ENCODE data around the gene ACADL.
"Not testable (repeated sequence)": the region's sequence is repeated elsewhere in the genome, so short reads cannot be mapped to it uniquely, and the experiment has no call there.

ACADL gene

GRCh38 chr2:210180477-210180876 lies 44.8 kb downstream of the ACADL start:
- no peak for TF ChIP-seq GABPA (IDR thresholded peaks at IDR 0.05; ENCODE audit: low read depth)
- TF ChIP-seq CTCF (IDR thresholded peaks at IDR 0.05; ENCODE audit: insufficient read depth, low read length) = no peak
- TF ChIP-seq SPI1 (IDR thresholded peaks at IDR 0.05; ENCODE audit: borderline replicate concordance, low read depth) = no peak
- TF ChIP-seq POLR2AphosphoS5 (IDR thresholded peaks at IDR 0.05; ENCODE audit: low read depth) = no peak
- TF ChIP-seq REST (IDR thresholded peaks at IDR 0.05; ENCODE audit: insufficient replicate concordance, low read depth) = no peak
- Histone ChIP-seq H3K4me3 (replicated peaks; ENCODE audit: insufficient read depth, low read length) (no peak overlapping the region), H3K27ac (replicated peaks) (no peak overlapping the region), H3K27me3 (ENCODE audit: insufficient read depth, poor library complexity, severe bottlenecking) (no peaks in the 10 kb centered on the region)
- DNase-seq (ENCODE audit: low read depth in 1 of 2, low spot score in 1 of 2) = no peak

- no peak overlapping the region for H3K27ac ChIP-seq (replicated peaks)
- TF ChIP-seq REST (IDR thresholded peaks at IDR 0.05; ENCODE audit: insufficient replicate concordance, low read depth) (no peak), POLR2AphosphoS5 (IDR thresholded peaks at IDR 0.05; ENCODE audit: low read depth) (no peak), CTCF (IDR thresholded peaks at IDR 0.05; ENCODE audit: insufficient read depth, low read length) (no peak), SPI1 (IDR thresholded peaks at IDR 0.05; ENCODE audit: borderline replicate concordance, low read depth) (no peak), GABPA (IDR thresholded peaks at IDR 0.05; ENCODE audit: low read depth) (no peak)
- H3K27me3 ChIP-seq (ENCODE audit: insufficient read depth, poor library complexity, severe bottlenecking) = no peaks in the 10 kb centered on the region
These were observed 45.8 kb downstream of the ACADL start for GRCh38 chr2:210179351-210179990.

GRCh38 chr2:210177769-210178168 lies 47.5 kb downstream of the ACADL start:
- H3K4me3 ChIP-seq (replicated peaks; ENCODE audit: insufficient read depth, low read length) = no peak overlapping the region
- TF ChIP-seq GABPA (IDR thresholded peaks at IDR 0.05; ENCODE audit: low read depth) (no peak), POLR2AphosphoS5 (IDR thresholded peaks at IDR 0.05; ENCODE audit: low read depth) (no peak), CTCF (IDR thresholded peaks at IDR 0.05; ENCODE audit: insufficient read depth, low read length) (no peak), REST (IDR thresholded peaks at IDR 0.05; ENCODE audit: insufficient replicate concordance, low read depth) (no peak), SPI1 (IDR thresholded peaks at IDR 0.05; ENCODE audit: borderline replicate concordance, low read depth) (no peak)
- no peak overlapping the region for H3K27ac ChIP-seq (replicated peaks)
- DNase-seq (ENCODE audit: low read depth in 1 of 2, low spot score in 1 of 2) = no peak
- no peaks in the 10 kb centered on the region for H3K27me3 ChIP-seq (ENCODE audit: insufficient read depth, poor library complexity, severe bottlenecking)

More at GRCh38 chr2:210179351-210179990, 45.8 kb downstream of the ACADL start:
- no peak overlapping the region for H3K4me3 ChIP-seq (replicated peaks; ENCODE audit: insufficient read depth, low read length)
- no peak for DNase-seq (ENCODE audit: low read depth in 1 of 2, low spot score in 1 of 2)

GRCh38 chr2:210177115-210177514 lies 48.1 kb downstream of the ACADL start:
- DNase-seq (ENCODE audit: low read depth in 1 of 2, low spot score in 1 of 2); H3K4me3 ChIP-seq (replicated peaks; ENCODE audit: insufficient read depth, low read length); H3K27me3 ChIP-seq (ENCODE audit: insufficient read depth, poor library complexity, severe bottlenecking); H3K27ac ChIP-seq (replicated peaks): not testable (repeated sequence)

All from HL-60 (cell line).